COLO668 (cell line): ENCODE data around the gene CUX1.

Source experiments
- DNase-seq: peaks from one replicate; lab custom pipeline; 2025; ENCODE audit not compliant: unreplicated experiment; lab: John Stamatoyannopoulos, UW

CUX1 gene

DNA sequence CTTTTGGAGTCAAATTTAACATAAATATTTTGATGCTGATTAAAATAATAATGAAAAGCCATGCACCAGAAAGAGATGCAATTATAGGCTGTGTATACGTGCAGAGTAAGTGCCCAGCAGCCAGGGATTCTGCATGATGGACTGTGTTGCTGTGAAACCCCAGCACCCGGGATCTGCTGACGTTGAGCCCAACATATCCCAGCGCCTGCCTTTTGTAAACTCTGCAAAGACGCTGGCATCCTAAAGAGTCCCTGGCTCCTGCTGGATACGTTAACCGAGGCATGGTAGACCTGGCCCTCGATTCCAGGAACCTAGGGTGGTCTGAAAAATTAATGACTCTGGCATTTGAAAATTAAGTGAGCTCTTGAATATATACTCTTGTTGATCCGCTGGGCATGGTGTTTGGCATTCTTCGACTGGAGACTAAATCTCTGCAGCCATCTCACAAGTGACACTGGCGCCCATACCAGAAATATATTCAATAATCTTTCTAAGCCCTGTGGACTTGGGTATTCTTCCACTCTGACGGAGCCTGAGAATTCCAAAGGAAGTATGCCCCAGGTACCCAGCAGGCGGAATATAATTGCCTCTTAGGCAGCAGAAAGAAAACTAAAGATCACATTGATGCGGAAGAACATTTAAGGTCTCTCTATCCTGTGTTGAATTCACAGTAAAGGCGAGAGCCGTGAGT lies 278.0 kb downstream of the CUX1 start:
- no peak for DNase-seq

DNA sequence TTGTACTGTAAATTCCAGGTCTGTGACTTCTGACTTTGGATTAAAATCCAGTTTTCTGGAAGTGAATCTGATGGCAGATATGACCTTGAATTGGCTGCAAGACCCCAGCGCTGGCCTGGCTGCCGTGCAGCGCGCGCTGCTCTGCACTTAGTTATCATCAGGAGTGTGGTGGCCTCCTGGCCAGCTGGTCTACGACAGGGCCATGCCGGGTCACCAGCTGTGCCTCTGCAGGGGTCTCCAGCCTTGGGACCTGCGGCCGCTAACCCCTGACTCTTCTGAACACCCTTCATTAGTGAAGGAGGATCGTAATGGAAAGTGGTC lies 278.5 kb downstream of the CUX1 start:
- DNase-seq, result no peak

DNA sequence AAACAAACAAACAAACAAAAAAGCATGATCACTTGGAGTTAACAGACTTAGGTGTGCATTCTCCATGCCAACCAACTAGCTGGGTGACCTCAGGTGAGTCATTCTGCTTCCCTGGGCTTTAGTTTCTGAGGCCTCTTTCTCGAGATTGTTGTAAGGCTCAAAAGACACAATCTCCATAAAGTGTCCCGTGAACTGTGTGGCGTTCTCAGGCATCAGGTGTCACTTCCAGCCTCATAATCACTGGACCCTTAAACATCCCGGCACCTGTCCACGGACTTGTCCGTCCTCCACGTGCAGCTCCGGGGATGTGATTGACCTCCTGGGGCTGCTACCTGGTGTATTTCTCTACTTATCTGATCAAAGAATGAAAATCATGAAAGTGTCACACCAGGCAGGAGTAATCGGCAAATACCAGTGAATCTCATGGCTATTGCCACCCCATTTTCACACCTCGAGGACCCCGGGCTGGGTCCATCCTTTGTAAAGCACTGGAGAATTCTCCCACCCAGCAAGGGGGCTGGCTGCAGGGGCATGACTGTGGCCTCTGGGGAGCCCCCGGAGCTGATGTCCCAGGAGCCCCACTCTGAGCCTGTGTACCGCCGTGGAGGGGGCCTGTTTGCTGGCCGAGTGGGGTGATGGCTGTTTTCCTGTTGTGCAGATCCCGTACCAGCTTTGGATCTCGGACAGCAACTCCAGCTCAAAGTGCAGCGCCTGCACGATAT lies 279.4 kb downstream of the CUX1 start:
- DNase-seq, result no peak

DNA sequence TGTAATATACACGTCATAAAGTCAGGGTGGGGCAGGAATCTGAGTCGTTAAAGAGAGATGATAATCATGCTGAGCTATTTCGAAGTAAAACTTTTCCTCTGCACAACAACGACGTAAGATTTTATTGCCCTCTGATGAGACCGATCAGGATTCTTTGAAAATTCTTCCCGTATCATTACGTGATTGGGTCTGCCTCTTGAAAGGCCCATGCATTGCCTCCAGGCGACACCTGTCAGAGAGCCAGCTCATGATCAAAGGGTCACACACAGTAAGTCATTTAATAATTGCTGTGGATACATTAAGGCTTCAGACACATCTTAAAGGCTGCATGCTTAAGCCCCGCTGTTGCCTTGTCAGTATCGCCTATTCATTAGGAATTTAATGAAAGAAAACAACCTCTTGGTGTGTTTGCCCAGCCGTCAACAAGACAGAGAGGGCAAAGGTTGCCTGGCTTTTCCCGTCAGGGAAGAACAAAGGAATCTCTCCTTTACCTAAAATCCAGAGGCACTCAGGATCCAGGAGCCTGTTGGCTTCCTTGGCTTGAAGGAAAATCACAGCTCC lies 280.3 kb downstream of the CUX1 start:
- no peak for DNase-seq

DNA sequence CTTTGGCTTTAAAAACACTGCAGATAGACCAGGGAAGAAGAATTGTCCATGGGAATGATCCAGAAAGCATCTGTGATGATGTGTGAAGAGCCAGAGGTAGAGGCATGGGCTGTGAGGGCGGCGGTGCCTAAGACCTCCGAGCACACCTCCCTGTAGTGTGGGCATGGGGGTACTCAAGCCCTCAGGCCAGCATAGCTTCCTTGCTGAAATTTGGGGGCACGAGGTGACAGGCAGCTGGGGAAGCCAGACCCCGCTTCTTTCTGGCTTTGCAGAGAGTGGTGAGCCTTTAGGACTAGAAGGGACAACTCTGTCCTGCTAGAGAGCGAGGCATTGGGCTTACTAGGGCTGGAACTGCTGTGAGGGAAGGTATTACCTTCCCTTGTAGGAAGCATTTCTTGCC lies 281.6 kb downstream of the CUX1 start:
- DNase-seq, result no peak

DNA sequence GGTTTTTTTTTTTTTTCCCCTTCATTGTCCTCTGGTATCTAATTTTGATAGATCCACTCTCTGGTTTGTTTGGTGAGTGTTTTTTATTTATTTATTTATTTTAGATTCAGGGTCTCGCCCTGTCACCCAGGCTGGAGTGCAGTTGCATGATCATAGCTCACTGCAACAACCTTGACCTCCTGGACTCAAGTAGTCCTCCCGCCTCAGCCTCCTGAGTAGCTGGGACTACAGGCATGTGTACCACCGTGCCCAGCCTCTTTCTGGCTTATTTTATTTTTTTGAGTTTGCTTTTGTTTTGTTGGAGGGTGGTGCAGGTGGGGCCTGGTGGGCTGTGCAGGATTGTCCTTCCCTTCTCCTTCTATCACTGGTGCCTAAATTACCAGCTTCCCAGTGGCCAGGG lies 282.0 kb downstream of the CUX1 start:
- DNase-seq, result no peak

DNA sequence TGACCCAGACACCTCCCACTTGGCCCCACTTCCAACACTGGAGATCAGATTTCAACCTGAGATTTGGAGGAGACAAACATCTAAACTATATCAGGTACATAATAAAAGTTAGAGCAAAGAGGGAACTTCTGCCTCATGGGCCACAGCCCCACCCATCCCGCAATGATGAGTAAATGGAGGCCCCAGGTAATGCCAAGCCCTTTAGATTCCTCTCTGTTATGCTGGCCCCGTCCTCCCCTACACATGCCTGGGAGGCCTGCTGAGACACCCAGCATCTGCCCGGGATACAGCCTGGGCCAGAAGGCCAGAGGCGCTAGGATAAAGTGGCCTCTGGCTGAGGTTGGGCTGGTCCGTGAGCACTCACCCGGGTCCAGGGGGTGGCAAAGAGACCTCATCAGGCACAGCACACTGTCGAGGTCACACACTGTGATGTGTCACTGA lies 283.7 kb downstream of the CUX1 start:
- DNase-seq, result no peak

DNA sequence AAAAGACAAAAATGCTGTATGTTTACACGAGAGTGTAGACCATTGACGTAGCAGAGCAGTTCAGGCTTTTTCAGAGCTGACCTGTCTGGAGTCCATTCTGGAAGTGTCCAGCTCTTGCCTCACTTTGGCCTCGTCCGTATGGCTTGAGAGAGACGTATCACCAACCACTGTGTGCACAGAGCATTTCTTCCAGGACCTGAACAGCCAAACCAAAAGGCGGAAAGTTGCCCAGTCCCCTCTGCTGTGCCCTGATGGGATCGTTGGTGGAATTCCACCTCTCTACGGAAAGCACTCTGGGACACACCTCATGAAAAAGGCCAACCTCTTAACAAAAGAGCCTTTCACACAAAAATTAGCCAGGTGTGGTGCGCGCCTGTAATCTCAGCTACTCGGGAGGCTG lies 284.5 kb downstream of the CUX1 start:
- no peak for DNase-seq

DNA sequence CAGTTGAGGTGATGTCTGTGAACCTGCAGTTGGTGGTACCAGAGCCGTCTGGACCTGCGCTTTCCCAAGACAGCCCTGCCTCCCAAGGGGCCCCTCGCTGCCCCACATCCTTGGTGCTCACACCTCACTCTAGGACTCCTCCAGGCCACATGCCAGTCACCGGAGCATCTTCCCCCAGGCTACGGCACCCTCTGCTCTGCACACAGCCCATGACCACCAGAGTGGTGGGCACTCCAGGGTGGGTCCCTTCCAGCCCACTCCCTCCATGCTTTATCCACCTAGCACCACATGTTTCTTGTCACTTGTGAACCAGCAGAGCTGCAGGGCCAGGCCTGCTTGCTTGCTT lies 285.6 kb downstream of the CUX1 start:
- DNase-seq, result no peak

DNA sequence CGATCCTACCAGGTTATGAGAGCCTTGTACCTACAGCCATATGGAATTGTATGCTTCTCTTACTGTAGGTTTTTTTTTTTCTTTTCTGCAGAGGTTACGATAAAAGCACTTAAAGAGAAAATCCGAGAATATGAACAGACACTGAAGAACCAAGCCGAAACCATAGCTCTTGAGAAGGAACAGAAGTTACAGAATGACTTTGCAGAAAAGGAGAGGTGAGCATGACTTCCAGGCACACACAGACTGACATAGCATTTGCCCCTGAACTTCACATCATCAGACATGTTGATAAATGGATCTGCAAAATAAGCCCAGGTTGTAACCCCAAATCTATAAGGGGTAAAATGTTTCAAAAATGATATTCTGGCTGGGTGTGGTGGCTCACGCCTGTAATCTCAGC lies 286.8 kb downstream of the CUX1 start:
- no peak for DNase-seq

DNA sequence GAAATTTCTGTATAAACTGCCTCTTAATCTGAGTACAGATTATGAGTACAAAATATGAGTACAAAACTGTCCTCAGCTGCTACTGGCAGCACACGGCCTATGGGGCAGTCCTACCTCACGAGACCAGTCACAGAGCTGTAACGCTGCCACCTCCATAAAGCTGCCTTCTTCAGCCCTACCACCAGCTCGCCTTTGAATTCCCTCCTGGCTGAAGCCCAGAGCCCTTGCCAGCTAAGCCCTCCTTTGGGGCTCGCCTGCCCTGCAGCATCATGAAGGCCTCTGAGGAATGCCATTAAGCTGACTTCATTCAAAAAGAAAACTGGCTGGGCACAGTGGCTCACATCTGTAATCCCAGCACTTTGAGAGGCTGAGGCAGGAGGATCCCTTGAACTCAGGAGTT lies 289.2 kb downstream of the CUX1 start:
- DNase-seq, result no peak

DNA sequence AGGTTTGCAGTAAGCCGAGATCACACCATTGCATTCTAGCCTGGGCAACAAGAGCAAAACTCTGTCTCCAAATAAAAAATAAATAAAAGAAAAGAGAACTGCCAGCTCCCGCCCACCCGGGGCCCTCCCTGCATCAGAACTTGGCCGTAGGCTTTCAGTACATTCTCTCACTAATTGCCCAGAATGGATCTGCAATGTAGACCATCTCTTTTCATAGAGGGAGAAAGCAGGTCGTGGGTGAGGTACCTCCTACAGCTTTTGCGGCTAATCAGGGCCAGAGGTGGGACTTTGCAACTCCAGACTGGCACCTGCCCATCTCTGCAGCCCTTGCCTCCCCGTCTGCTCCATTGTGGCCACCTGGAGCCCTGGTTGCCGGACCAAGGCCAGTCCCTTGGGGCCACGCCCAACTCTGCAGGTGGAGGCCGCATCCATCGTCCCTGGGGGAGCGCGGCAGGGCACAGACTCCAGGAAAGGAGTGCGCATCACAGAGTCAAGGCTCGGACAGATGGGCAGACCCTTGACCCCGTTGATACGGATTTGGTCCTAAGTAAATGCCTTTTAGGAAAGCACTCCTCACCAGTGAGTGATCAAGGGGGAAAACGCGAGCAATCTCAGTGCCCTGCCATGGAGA lies 290.2 kb downstream of the CUX1 start:
- DNase-seq, result no peak

DNA sequence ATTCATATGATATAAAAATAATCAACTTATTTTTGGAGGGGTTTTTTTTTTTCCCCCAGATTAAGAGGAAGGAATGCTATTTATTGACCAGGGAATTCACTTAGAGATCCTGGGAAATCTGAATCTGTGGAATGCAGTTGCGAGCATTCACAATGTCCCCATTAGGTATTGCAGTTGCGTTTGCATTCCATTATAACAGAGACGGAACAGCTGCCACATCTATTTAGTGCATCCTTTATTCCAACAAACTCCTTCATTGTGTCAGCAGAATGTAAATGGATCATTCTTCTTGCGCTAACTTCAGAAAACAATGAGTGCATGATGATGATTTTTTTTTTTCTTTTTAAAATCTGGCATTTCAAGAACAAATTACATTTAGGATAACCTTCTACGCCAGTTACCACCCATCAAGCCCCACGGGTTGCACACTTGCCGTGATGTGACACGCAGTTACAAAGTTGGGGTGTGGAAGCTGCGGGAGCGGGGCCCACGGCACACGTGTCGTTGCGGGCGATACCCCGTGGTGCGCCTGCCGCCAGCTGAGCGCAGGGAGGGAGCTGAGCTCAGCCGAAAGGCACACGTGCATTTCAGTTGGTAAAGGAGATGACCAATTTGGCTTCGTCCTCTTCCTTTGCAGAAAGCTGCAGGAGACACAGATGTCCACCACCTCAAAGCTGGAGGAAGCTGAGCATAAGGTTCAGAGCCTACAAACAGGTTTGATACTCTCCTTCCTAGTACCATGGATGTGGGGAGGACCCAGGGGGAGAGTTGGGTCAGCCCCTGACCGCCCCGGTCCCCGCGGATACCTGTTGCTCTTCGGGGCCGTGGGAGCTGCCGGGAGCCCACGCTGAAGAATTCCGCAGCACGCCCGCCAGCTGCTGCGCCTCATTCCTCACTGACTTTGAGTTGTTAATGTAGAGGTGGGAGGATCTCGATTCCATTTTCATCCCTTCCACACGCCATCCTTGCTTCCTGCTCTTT lies 293.9 kb downstream of the CUX1 start:
- DNase-seq, result no peak

DNA sequence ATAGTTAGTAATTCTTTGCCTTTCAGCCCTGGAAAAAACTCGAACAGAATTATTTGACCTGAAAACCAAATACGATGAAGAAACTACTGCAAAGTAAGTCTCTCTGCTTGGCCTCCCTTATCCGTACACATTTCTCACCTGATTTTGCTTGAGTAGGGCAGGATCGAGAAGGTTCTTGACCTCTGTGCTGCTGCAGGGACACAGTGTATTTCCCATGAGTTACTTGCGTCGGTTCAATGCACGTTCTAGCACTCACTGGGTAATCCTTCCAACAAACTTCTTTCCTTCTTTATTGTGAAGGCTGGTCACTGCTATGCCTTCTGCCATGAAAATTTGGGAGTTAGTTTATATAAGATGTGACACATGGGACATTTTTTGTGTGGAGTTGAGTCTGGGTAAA lies 297.8 kb downstream of the CUX1 start:
- no peak for DNase-seq

DNA sequence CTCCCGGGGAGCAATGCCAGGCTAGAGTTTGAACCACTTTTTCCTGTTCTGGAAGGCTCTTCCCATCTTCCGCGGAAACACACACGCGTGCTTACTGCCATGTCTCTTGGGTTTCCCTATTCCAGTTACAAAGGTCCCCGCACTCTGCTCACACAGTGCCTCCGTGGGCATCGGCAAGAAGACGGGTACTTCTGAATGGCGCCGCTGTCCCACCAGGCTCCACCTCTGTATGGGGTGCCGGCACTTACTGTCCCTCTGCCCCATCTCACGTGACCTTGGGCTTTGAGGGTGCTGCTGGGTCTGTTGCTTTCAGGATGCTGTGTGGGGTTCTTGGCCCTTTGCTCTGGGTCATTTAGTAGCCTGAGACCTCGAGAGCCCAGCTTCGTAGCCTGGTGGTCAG lies 298.5 kb downstream of the CUX1 start:
- DNase-seq, result no peak

DNA sequence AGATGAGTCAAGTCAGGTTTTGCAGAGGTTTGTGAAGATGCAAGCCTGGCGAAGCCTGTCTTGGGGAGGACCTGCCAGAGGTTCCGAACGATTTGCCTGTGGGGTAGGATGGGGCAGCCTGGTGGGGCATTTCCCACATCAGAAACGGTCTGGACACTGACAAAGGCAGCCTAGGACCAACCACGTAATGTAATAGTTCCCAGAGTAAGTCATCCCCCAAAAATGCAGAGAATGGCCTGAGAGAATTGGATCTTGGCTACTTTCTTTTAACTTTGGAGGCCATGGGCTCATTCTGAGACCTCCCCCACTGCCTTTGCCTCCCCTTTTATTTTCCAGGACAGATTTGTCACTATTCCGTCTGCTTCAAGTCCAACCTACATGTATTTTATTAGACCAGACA lies 300.3 kb downstream of the CUX1 start:
- DNase-seq, result no peak

DNA sequence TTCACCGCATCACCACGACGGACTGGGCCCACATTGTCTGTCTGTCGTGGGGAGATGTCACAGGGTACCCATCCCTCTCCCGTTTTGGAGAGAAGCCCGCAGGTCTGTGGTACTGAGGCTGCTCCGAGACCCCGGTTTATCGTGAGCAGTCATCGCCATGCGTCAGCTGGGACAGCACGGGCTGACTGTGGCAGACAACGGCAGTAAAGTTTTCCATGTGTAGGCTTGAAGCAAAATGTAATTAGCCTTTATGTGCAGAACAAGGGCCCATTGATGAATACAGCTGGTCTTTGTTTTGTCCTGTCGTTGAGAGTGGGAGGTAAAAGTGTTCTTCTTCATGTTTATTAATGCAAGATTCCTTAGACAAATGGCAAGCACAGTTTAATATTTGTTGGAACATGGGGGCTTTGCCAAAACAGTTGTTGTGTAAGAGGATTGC lies 301.8 kb downstream of the CUX1 start:
- no peak for DNase-seq

DNA sequence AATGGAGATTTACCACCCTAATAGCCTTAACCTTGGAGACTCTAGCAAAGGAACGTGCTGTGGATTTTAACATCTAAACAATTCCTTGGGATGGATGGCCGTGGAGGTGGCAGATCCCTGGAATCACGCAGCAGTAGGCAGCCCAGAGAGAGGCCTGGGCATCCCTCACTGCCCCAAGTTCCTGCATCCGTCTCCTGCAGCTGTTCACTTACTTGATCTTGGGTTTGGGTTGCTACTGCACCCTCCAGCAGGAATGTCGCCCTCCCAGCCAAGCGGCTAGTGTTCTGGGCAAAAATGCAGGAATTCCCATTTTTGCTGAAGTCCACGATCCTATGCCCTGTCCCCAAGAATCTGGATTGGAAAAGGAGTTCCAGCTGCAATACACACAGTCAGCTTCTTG lies 302.5 kb downstream of the CUX1 start:
- no peak for DNase-seq

DNA sequence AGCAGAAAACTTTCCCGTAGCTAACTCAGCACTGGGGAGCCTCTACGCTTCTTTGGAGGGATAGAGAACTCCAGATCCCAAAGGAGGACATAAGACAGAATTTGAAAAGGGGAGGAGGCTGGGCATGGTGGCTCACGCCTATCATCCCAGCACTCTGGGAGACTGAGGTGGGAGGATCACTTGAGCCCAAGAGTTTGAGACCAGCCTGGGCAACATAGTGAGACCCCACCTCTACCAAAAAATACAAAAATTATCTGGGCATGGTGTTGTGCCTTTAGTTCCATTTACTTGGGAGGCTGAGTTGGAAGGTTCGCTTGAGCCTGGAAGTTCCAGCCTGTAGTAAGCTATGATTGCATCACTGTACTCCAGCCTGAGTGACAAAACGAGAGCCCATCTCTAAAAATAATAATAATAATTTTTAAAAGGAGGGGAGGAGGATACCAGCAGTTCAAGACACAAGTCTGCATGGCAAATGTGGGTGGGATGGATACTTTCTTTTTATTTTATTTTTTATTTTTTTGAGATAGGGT lies 303.3 kb downstream of the CUX1 start:
- DNase-seq, result no peak

DNA sequence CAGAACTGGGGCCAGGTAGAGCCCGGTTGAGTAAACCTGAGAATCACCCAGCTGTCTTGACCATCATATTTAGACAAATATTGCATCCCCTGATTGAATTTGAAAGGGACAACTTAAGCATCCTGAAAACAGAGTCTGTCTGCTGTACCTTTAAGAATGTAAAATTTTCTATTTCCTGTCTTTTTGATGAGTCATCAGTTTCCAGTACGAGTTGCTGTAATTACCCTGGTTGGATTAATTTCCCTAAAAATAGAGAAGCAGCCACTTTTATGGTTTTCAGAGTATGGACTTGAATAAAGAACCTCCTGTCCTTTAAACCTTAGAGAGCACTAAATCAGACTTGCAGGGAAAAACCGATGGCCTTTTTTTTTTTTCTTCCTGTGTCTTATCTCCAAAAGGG lies 304.6 kb downstream of the CUX1 start:
- DNase-seq, result no peak

DNA sequence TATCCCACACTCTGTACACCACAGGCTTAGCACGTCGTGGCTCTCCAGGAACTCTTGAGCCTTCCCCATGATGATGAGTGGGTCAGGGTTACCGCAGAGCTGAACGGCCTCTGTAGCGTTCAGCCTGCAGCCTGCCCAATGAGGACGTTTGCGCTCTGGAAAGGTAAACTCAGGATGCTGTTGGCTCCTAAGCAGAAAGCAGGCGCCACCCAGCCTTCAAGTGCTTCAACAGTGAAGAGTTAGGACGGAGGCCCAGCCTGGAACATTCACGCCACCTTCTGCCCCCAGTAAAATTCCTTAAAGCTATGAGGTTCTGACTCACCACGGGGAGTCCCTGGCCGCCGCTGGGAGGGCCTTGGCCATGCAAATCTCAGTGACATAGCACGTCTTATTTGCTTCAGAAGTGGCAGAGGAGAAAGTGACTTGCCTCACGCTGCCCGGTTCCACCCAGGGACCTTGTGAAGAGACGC lies 307.7 kb downstream of the CUX1 start:
- DNase-seq, result no peak
